SK-N-DZ (cell line): Measurements from ENCODE around the gene GALNTL6.

Experiments used
- DNase-seq: peaks from one replicate; pipeline ENCODE4 v3.0.0-alpha.2; 2015; ENCODE audit warnings: low spot score

The GALNTL6 gene

DNA sequence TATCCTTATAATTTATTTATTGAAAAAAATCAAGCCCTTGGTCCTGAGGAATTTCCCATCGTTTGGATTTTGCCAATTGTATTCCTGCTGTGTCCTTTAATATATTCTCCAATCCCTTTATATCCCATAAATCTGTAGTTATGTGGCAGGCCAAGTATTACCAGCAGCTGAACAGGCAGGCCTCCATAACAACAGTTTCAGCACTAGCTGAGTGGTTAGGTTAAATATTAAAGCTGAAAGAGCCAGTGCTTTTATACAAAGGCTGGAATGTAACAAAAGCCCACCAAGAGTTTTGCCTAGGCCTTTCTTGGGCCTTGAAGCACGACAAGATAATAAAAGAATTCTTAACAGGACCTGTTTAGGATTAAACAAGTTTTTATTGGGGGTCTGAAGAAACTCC, 988.8 kb downstream of the GALNTL6 start:
- no peak for DNase-seq

DNA sequence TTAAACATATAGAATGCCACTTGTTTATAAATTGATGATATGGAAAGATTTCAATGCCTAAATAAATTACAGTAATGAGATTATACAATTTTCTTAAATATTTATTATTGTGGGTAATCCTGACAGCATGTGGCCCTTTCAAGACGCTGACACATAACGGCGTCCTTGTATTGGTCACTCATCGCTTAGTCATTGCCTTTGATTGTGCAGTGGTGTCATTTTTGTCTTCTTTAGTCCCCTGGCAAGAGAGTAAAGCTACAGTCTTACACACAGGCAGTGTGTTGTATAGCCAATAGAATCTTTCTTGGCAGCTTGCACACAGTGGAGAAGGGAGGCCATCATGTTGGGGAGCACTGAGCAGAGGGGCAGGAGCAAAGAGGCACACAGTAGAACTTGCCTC, 993.6 kb downstream of the GALNTL6 start:
- DNase-seq: no peak

- no peak for DNase-seq
Observed at GRCh38 chr4:172808196-172808595, 995.0 kb downstream of the GALNTL6 start.

- no peak for DNase-seq
Observed at GRCh38 chr4:172809319-172809718, 996.1 kb downstream of the GALNTL6 start.

GRCh38 chr4:172813359-172813923, 1000.2 kb downstream of the GALNTL6 start:
- DNase-seq: no peak

- no peak for DNase-seq
Observed at GRCh38 chr4:172815499-172816164, 1002.4 kb downstream of the GALNTL6 start.

GRCh38 chr4:172818901-172819300, 1005.7 kb downstream of the GALNTL6 start:
- DNase-seq: no peak

- DNase-seq: no peak
Observed at GRCh38 chr4:172819353-172819752, 1006.1 kb downstream of the GALNTL6 start.

DNA sequence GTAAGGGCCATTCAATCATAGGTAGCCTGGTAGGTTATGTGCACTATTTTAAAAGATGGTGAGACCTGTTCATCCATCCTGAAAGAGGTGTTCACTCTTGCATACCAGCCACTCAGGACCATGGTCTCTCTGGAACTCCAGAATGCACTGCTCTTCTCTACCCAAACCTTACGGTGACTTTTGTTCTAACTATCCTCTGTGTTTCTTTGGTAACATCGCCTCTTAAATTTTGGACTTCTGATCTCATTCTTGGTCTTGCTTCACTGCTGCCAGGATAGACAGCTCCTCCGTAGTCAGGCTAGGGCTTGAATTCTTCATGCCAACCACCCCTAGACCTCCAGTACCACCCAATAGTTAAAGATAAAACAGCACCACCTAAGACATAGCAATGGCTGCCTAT, 1009.1 kb downstream of the GALNTL6 start:
- no peak for DNase-seq

GRCh38 chr4:172826346-172826745, 1013.1 kb downstream of the GALNTL6 start:
- DNase-seq: no peak

DNA sequence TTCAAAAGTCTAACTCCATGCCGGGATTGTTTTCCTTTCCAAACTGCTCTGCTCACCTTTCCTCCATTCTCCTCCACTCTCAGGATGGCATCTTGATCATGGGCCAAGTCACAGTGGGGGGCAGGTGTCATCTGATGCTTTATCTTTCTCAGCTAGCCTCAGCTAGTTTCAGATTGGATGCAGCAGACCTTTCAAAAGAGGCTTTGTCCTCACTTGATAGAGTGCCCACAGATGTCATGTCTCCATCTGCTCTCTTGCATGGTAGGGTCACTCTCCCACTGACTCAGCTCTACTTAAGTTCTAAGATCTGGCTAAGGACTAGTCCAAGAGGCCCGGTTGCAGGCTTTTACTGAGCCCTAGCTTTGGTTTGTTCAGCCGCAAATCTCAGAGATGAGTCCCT, 1013.7 kb downstream of the GALNTL6 start:
- no peak for DNase-seq

DNA sequence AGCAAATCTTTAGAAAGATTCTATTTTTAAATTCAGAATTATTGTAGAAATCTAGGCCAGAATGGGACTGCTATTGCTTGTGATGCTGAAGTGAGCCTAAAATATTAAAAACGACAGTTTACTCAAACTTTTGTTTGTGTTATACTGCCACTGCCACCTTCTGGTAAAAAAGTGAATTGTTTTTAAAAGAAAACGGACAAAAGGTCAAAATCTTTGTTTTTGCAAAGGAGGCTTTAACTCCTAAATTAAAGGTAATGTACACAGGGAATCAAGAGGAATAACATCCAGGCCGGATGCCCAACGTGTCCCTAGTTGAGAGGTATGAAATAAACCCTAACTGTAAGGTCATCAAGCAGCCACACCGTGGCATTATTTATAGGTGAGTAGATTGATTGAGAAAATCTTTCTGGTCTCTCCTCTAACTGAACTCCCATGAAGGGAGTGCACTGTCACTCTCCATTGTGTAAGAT, 1017.1 kb downstream of the GALNTL6 start:
- peak; percentile 18 for DNase-seq

DNA sequence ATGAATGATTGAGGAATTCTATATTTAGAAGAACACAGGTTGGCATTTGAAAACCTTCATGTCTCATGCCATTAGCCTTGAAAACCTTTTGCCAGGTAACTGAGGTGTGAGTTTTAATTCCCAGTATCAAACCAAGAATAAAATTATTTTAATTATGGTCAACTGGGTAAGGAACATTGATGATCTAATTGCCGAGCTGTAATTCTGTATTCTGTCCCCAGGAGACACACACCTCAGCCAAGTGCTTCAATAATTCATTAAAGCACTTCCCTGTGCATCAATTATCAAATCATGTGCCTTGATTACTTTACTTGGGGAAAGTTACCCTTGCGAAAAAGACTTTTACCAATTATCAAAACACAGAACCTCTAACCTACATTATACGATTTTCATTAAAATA, 1023.5 kb downstream of the GALNTL6 start:
- no peak for DNase-seq

DNA sequence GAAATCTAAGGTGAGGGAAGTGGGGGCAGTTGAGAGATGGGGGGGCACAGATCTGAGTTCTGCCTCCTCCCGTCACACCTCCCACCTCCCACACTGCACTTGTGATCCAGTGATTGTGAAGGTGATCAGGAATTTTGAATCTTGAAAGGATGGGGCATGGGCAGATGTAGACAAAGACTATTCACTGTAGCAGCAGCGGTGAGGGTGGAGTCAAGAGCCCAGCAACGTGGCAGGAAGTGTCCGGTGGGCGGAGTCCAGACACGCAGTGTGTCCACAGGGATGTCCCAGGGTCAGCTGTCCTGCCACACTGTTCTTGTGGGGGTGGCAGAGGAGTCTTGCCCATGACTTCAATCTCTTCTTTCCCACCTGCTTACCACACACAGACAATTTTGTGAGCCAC, 1024.9 kb downstream of the GALNTL6 start:
- no peak for DNase-seq

DNA sequence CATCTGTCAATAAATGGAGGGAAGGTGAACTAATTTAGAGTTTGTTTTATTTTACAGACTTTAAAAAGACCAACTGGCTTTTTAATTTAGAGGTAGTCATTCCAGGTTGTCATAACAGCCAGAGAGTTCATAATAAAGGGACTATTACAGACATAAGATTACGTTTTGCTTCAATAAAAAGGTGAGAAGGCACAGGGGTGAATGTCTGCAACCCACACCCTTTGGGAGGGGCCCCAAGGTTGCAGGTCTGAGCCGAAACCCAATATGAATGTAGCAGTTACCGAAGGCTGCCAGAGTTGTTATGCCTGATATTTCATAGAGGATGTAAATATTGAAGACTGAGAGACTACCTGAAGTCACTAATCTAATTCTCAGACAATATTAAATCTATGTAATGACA, 1025.7 kb downstream of the GALNTL6 start:
- DNase-seq: no peak

- DNase-seq: no peak
Observed at GRCh38 chr4:172842779-172843178, 1029.6 kb downstream of the GALNTL6 start.

DNA sequence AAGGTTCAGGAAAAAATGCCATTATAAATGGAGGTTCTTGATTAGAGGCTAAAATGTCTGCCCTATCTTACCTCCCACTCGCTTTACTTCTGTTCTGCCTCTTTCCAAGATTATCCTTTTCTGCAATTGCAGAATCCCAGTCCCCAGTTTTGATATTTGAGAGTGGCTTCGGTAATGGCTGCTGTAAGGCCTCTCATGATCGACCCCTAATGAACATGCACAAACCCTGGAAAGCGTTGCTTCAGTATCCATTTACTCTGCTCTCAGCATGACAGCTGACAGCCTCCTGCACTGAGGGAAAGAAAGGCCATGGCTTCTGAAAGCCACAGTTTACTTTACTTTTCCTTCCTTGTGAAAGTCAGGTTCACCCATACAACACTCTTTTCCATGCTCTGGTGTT, 1030.0 kb downstream of the GALNTL6 start:
- no peak for DNase-seq

- DNase-seq: no peak
Observed at GRCh38 chr4:172844556-172844955, 1031.4 kb downstream of the GALNTL6 start.

DNA sequence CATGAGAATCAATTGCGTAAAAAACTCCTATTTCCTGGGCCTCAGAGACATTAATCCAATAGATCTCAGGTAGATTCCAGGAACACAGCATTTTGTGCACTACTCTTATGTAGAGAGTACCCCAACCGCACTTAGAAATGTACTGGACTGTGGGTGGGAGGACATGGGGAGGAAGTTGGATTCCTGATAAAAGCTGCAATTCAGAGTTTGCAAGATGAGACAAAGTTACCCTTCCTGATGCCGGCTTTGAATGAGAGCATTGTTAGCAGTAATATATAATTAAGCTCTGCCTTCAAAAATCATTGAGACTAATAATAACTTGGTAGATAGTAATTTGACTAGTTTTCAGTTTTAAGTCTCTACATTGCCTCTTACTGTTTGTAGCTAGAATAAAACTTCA, 1032.1 kb downstream of the GALNTL6 start:
- no peak for DNase-seq

DNA sequence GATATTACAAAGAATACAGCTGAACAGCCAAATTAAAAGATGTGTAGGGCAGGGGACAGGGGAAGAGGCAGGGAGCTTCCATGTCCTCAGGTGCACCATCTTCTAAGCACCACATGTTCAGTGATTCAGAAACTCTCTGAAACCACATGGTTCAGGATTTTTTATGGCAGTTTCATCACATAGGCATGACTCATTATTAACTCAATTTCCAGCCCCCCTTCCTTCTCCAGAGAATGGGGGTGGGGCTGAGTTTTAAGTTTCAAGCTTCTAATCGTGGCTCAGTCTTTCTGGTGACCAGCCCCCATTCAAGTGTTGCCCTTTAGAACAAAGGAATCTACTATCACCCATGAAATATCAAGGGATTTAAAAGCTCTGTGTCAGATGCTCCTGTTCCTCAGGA, 1037.6 kb downstream of the GALNTL6 start:
- DNase-seq: no peak

GRCh38 chr4:172851534-172851933, 1038.3 kb downstream of the GALNTL6 start:
- no peak for DNase-seq

GRCh38 chr4:172857026-172857425, 1043.8 kb downstream of the GALNTL6 start:
- peak; percentile 12 for DNase-seq

GRCh38 chr4:172858731-172859230, 1045.6 kb downstream of the GALNTL6 start:
- no peak for DNase-seq
